ENCODE measurements around the gene RABEPK.

The RABEPK gene

GRCh38 chr9:125255781-125256391, 55.5 kb downstream of the RABEPK start:
- Mint-ChIP-seq H3K27me3 (ENCODE audit: low read depth, poor library complexity) (peaks cover 6% of the 10 kb centered on the region), H3K36me3 (ENCODE audit: low read depth) (no peaks in the 10 kb centered on the region), H3K27ac (no peak overlapping the region), H3K4me3 (no peak overlapping the region), H3K9me3 (no peaks in the 10 kb centered on the region), H3K4me1 (peaks cover 18% of the 10 kb centered on the region)
- no peak for TF ChIP-seq CTCF (IDR thresholded peaks at IDR 0.05)
- DNase-seq: no peak

DNA sequence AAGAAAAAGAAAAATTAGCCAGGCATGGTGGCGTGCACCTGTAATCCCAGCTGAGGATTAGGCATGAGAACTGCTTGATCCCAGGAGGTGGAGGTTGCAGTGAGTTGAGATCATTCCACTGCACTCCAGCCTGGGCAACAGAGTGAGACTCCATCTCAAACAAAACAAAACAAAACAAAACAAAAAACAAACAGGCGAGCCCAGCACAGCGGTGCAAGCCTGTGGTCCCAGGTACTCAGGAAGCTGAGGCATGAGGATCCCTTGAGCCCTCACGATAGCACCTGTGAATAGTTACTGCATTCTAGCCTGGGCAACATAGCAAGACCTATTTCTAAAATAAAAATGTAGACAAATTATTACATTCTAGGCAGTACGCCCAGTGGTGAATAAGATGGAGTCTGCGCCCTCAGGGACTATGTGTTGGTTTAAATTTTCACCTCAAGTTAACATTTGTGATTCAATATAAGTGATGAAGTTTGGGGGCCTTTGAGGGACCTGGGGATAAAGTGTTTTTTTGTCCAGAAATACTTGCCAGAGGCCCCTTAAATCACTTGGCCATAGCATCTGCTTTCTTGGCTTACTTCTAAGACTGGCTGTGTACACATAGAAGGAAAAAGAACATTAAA, 57.9 kb downstream of the RABEPK start:
- TF ChIP-seq CTCF (IDR thresholded peaks at IDR 0.05): no peak
- peaks cover 6% of the 10 kb centered on the region for H3K27me3 Mint-ChIP-seq (ENCODE audit: low read depth, poor library complexity)
- peaks cover 34% of the 10 kb centered on the region for H3K4me1 Mint-ChIP-seq
- H3K4me3 Mint-ChIP-seq: no peak overlapping the region
- no peak for DNase-seq
- no peaks in the 10 kb centered on the region for H3K9me3 Mint-ChIP-seq
- H3K27ac Mint-ChIP-seq: no peak overlapping the region
- no peaks in the 10 kb centered on the region for H3K36me3 Mint-ChIP-seq (ENCODE audit: low read depth)

DNA sequence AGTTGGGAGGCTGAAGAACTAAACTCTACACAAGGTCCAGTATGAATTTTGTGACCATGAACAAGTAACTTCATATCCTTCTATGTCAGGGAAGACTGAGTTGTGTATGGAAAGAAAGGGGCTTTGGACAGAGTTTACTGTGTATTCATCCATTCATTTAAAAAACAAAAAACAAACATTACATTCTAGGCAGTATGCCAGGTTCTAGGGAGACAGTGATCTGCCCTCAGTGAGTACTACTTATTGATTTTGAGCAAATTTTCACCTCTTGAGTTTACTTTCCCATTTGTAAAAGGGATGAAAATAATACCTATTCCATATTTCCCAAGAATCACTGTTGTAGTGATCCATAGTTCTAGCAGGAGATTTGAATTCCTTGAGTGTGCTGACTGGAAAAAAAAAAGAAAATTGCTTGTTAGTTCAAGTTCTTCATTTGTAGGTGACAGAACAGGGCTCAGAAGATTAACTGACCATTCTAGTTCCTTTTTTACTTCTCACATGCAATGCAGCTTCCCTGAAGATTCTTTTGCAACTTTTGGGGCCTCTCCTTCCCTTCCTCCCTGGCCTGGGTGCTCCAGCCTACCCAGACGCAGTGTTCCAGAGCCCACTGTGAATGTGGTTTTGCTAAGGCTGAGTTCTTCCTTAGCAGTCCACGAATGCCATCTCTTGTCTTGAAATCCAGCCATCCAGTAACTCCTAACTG, 58.6 kb downstream of the RABEPK start:
- no peak overlapping the region for H3K4me3 Mint-ChIP-seq
- H3K36me3 Mint-ChIP-seq (ENCODE audit: low read depth): peaks cover 4% of the 10 kb centered on the region
- no peak for DNase-seq
- H3K27ac Mint-ChIP-seq: peak overlapping the region; percentile 27
- H3K9me3 Mint-ChIP-seq: no peaks in the 10 kb centered on the region
- no peak for TF ChIP-seq CTCF (IDR thresholded peaks at IDR 0.05)
- H3K27me3 Mint-ChIP-seq (ENCODE audit: low read depth, poor library complexity): peaks cover 6% of the 10 kb centered on the region
- H3K4me1 Mint-ChIP-seq: peaks cover 38% of the 10 kb centered on the region

- no peak for DNase-seq
- H3K27me3 Mint-ChIP-seq (ENCODE audit: low read depth, poor library complexity): peaks cover 3% of the 10 kb centered on the region
- peaks cover 44% of the 10 kb centered on the region for H3K4me1 Mint-ChIP-seq
- H3K9me3 Mint-ChIP-seq: no peaks in the 10 kb centered on the region
- peak overlapping the region; percentile 100 for H3K4me3 Mint-ChIP-seq
- H3K27ac Mint-ChIP-seq: no peak overlapping the region
- no peak for TF ChIP-seq CTCF (IDR thresholded peaks at IDR 0.05)
- H3K36me3 Mint-ChIP-seq (ENCODE audit: low read depth): peaks cover 15% of the 10 kb centered on the region
Observed at GRCh38 chr9:125260561-125260960, 60.2 kb downstream of the RABEPK start.

GRCh38 chr9:125261501-125262293, 61.4 kb downstream of the RABEPK start, which contains the start of gene GAPVD1:
Gene GAPVD1 (plus strand): TSS chr9:125261826. CDS start chr9:125298922, 37,096 bp downstream.
- Mint-ChIP-seq H3K36me3 (ENCODE audit: low read depth) (peaks cover 23% of the 10 kb centered on the region), H3K4me1 (peaks cover 44% of the 10 kb centered on the region), H3K9me3 (no peaks in the 10 kb centered on the region), H3K27ac (peak within 1 kb of the TSS; percentile 95), H3K27me3 (ENCODE audit: low read depth, poor library complexity) (peaks cover 3% of the 10 kb centered on the region), H3K4me3 (peak within 1 kb of the TSS; percentile 100)
- peak; percentile 91 for DNase-seq
- TF ChIP-seq CTCF (IDR thresholded peaks at IDR 0.05): peak; percentile 11

Data from nephron progenitor cell (in vitro differentiated cells).